GM21723 (cell line): ENCODE data around the gene TYROBP.
"Not testable (repeated sequence)": the region's sequence is repeated elsewhere in the genome, so short reads cannot be mapped to it uniquely, and the experiment has no call there.

Source experiments
- ATAC-seq: cut with Tn5 transposase; IDR thresholded peaks from one replicate; pipeline ENCODE4 v1.9.1; 2021; ENCODE audit warnings: mild to moderate bottlenecking, moderate library complexity; ENCODE audit not compliant: unreplicated experiment

The TYROBP gene

GRCh38 chr19:35932291-35932936 is 24.3 kb upstream of the TYROBP start:
- no peak for ATAC-seq

GRCh38 chr19:35931874-35932202 is 23.7 kb upstream of the TYROBP start:
- ATAC-seq: peak; percentile 14

GRCh38 chr19:35931161-35931873 is 23.2 kb upstream of the TYROBP start:
- peak; percentile 95 for ATAC-seq

GRCh38 chr19:35929876-35930275 is 21.8 kb upstream of the TYROBP start:
- no peak for ATAC-seq

- ATAC-seq: no peak
These were observed 20.4 kb upstream of the TYROBP start for GRCh38 chr19:35928507-35928906.

GRCh38 chr19:35925501-35925900 is 17.4 kb upstream of the TYROBP start:
- no peak for ATAC-seq

- no peak for ATAC-seq
These were observed 12.9 kb upstream of the TYROBP start for GRCh38 chr19:35921012-35921411.

- ATAC-seq: no peak
These were observed 11.2 kb upstream of the TYROBP start for GRCh38 chr19:35919306-35919705.

GRCh38 chr19:35915443-35915842 is 7.3 kb upstream of the TYROBP start:
- ATAC-seq: no peak

GRCh38 chr19:35913589-35913988 is 5.5 kb upstream of the TYROBP start:
- ATAC-seq: no peak

- ATAC-seq: no peak
These were observed 3.7 kb upstream of the TYROBP start for GRCh38 chr19:35911790-35912189.

- ATAC-seq: no peak
These were observed 3.1 kb upstream of the TYROBP start for GRCh38 chr19:35911173-35911572.

GRCh38 chr19:35910355-35910754 is 2.3 kb upstream of the TYROBP start:
- not testable (repeated sequence) for ATAC-seq

GRCh38 chr19:35909684-35910035 is 1.6 kb upstream of the TYROBP start:
- ATAC-seq: no peak

GRCh38 chr19:35908973-35909683 is 1.0 kb upstream of the TYROBP start:
- no peak for ATAC-seq

- no peak for ATAC-seq
These were observed 734 bp downstream of the TYROBP start for GRCh38 chr19:35907377-35907745.

- ATAC-seq: no peak
These were observed 2.8 kb downstream of the TYROBP start for GRCh38 chr19:35905178-35905727.

GRCh38 chr19:35904311-35905068 is 3.6 kb downstream of the TYROBP start:
- no peak for ATAC-seq

GRCh38 chr19:35903550-35904179 is 4.4 kb downstream of the TYROBP start:
- peak; percentile 46 for ATAC-seq

- no peak for ATAC-seq
These were observed 5.1 kb downstream of the TYROBP start for GRCh38 chr19:35902870-35903475.
